GM23338 (cell line): ENCODE results near the gene TMBIM1. TPM values are rescaled to one million over a fixed set of nuclear protein-coding genes. Genes with fewer than 3 reads are reported as not detected.

Experiments
- ATAC-seq: fragments of 200-7000 bp; cut with Tn5 transposase; 3 replicates; pipeline ENCODE4 v1.9.1; 2020
- DNase-seq: peaks from one replicate; pipeline ENCODE4 v3.0.0-alpha.2; 2015; ENCODE audit warnings: low spot score
- H2AFZ ChIP-seq: fragments of 200-600 bp; sonication (generic); 2 replicates; pipeline ENCODE4 v1.8.0; 2016; ENCODE audit warnings: antibody characterized with exemption, mild to moderate bottlenecking, moderate library complexity
- H3F3A ChIP-seq: fragments of 200-600 bp; sonication (generic); replicated peaks from 2 replicates; pipeline ENCODE4 v1.8.0; 2017; ENCODE audit warnings: antibody characterized with exemption, mixed run types, low read depth
- H3K27ac ChIP-seq: fragments of 200-600 bp; sonication (generic); 2 replicates; pipeline ENCODE4 v1.6.1; 2016; ENCODE audit warnings: low read depth
- H3K27me3 ChIP-seq: fragments of 200-600 bp; sonication (generic); 2 replicates; pipeline ENCODE4 v1.8.0; 2016; ENCODE audit warnings: mild to moderate bottlenecking, mixed run types, moderate library complexity; ENCODE audit not compliant: insufficient read depth
- H3K36me3 ChIP-seq: fragments of 200-600 bp; sonication (generic); 2 replicates; pipeline ENCODE4 v1.8.0; 2016; ENCODE audit warnings: mild to moderate bottlenecking; ENCODE audit not compliant: insufficient read depth
- H3K4me1 ChIP-seq: fragments of 200-600 bp; sonication (generic); 2 replicates; pipeline ENCODE4 v1.8.0; 2016; ENCODE audit warnings: mild to moderate bottlenecking, moderate library complexity; ENCODE audit not compliant: insufficient read depth
- H3K4me2 ChIP-seq: fragments of 200-600 bp; sonication (generic); 2 replicates; pipeline ENCODE4 v1.7.1; 2017; ENCODE audit warnings: mixed run types
- H3K4me3 ChIP-seq: fragments of 200-600 bp; sonication (generic); 2 replicates; pipeline ENCODE4 v1.6.1; 2016; ENCODE audit warnings: mixed run types
- H3K79me2 ChIP-seq: fragments of 200-600 bp; sonication (generic); replicated peaks from 2 replicates; pipeline ENCODE4 v1.8.0; 2017; ENCODE audit warnings: mild to moderate bottlenecking; ENCODE audit not compliant: insufficient read depth
- H3K9me2 ChIP-seq: fragments of 200-600 bp; sonication (generic); 2 replicates; pipeline ENCODE4 v1.8.0; 2017; ENCODE audit not compliant: insufficient read depth
- H4K20me1 ChIP-seq: fragments of 200-600 bp; sonication (generic); replicated peaks from 2 replicates; pipeline ENCODE4 v1.8.0; 2017; ENCODE audit warnings: mild to moderate bottlenecking; ENCODE audit not compliant: insufficient read depth
- H3K27ac Mint-ChIP-seq: 2 replicates; pipeline ENCODE4 v1.8.0; 2020; ENCODE audit warnings: inconsistent platforms, mild to moderate bottlenecking, moderate library complexity, mixed read lengths
- H3K27me3 Mint-ChIP-seq: 3 replicates; pipeline ENCODE4 v1.8.0; 2022; ENCODE audit warnings: low read depth, mild to moderate bottlenecking, moderate library complexity, mixed read lengths, inconsistent platforms; ENCODE audit not compliant: insufficient read depth, poor library complexity
- H3K36me3 Mint-ChIP-seq: 3 replicates; pipeline ENCODE4 v1.8.0; 2021; ENCODE audit warnings: low read depth, mild to moderate bottlenecking, inconsistent platforms, moderate library complexity, mixed read lengths
- H3K4me1 Mint-ChIP-seq: 3 replicates; pipeline ENCODE4 v1.8.0; 2020; ENCODE audit warnings: mild to moderate bottlenecking, inconsistent platforms, mixed read lengths
- H3K4me3 Mint-ChIP-seq: 3 replicates; pipeline ENCODE4 v1.8.0; 2021; ENCODE audit warnings: moderate library complexity, mild to moderate bottlenecking, inconsistent platforms, mixed read lengths
- H3K9me3 Mint-ChIP-seq: 3 replicates; pipeline ENCODE4 v1.8.0; 2020; ENCODE audit warnings: moderate library complexity, mild to moderate bottlenecking, inconsistent platforms, mixed read lengths
- CREB1 ChIP-seq: fragments of 250-450 bp; sonication (Bioruptor Pico); IDR thresholded peaks from 2 replicates; pipeline ENCODE4 v1.5.0; 2020; ENCODE audit warnings: low read depth, mild to moderate bottlenecking, moderate library complexity
- CTCF ChIP-seq, 2 experiments: fragments of 200-600 bp in 1 of 2; sonication (generic) in 1 of 2; conservative IDR thresholded peaks; 2 replicates each; pipeline versions ENCODE4 v1.5.1 to v1.6.1; 2016 to 2017; ENCODE audit warnings: antibody characterized with exemption in 2 of 2, low read depth in 2 of 2, mild to moderate bottlenecking in 2 of 2, moderate library complexity in 1 of 2
- EZH2 ChIP-seq: fragments of 200-600 bp; sonication (generic); IDR thresholded peaks from one replicate; pipeline ENCODE4 v1.8.0; 2017; ENCODE audit warnings: antibody characterized with exemption, mild to moderate bottlenecking, low read depth; ENCODE audit not compliant: unreplicated experiment
- EZH2phosphoT487 ChIP-seq: fragments of 200-600 bp; sonication (generic); IDR thresholded peaks from one replicate; pipeline ENCODE4 v1.8.1; 2018; ENCODE audit warnings: antibody characterized with exemption; ENCODE audit not compliant: unreplicated experiment
- JUNB ChIP-seq: IDR thresholded peaks from one replicate; pipeline ENCODE4 v1.6.1; 2016; ENCODE audit warnings: antibody characterized with exemption; ENCODE audit not compliant: unreplicated experiment
- NANOG ChIP-seq: IDR thresholded peaks from 2 replicates; pipeline ENCODE4 v1.6.1; 2016; ENCODE audit warnings: antibody characterized with exemption, borderline replicate concordance
- POLR2AphosphoS5 ChIP-seq: IDR thresholded peaks from 2 replicates; pipeline ENCODE4 v1.6.1; 2016; ENCODE audit warnings: antibody characterized with exemption, low read depth
- STAT1 ChIP-seq: IDR thresholded peaks from one replicate; pipeline ENCODE4 v1.6.1; 2016; ENCODE audit warnings: antibody characterized with exemption; ENCODE audit not compliant: unreplicated experiment
- ZNF331 ChIP-seq: fragments of 250-450 bp; sonication (Bioruptor Pico); IDR thresholded peaks from 2 replicates; pipeline ENCODE4 v1.5.0; 2020; ENCODE audit warnings: low read depth, mild to moderate bottlenecking, moderate library complexity
- polyA plus RNA-seq: library from polyadenylated mRNA; unstranded; fragments of >200 nt; fragmentation: Nextera tagmentation; extraction: Ambion mirVana; gene quantifications from 2 replicates; pipeline ENCODE4 v1.2.1, GENCODE V29; 2016
- total RNA-seq: library from RNA; depleted of rRNA; stranded (reverse); fragments of >200 nt; shearing (Covaris generic); gene quantifications from 2 replicates; pipeline ENCODE4 v1.2.3, GENCODE V29; 2014
- TF ChIP-seq, protein P1 (sequence below): IDR thresholded peaks from one replicate; pipeline ENCODE4 v1.6.1; 2018; ENCODE audit warnings: antibody characterized with exemption; ENCODE audit not compliant: unreplicated experiment
- TF ChIP-seq, protein P2 (sequence below): IDR thresholded peaks from 2 replicates; pipeline ENCODE4 v1.6.1; 2016; ENCODE audit warnings: antibody characterized with exemption

Gene TMBIM1
- total and polyA plus RNA-seq, 2 experiments from 2014 or later, result 12.0 to 20.8 TPM

- H4K20me1 ChIP-seq, result peaks cover 9% of the 10 kb centered on the region; the same call in 1 of the 2 replicates
- no peaks in the 10 kb centered on the region for H3F3A ChIP-seq
- H3K9me3 Mint-ChIP-seq, result no peaks in the 10 kb centered on the region
Observed at GRCh38 chr2:218233543-218233942, 58.8 kb downstream of the TMBIM1 start.

More at GRCh38 chr2:218233543-218233942, 58.8 kb downstream of the TMBIM1 start:
- Mint-ChIP-seq H3K27me3 (no peaks in the 10 kb centered on the region), H3K4me3 (no peak overlapping the region), H3K27ac (no peak overlapping the region), H3K4me1 (no peaks in the 10 kb centered on the region), H3K36me3 (peaks cover 88% of the 10 kb centered on the region)
- Histone ChIP-seq H3K79me2 (peaks cover 13% of the 10 kb centered on the region), H3K27me3 (no peaks in the 10 kb centered on the region), H3K36me3 (peaks cover 63% of the 10 kb centered on the region), H2AFZ (no peak overlapping the region), H3K4me3 (no peak overlapping the region), H3K4me1 (no peaks in the 10 kb centered on the region), H3K27ac (no peak overlapping the region), H3K9me2 (no peaks in the 10 kb centered on the region), H3K4me2 (no peak overlapping the region)
- DNase-seq (no peak), ATAC-seq (no peak)
- no peak for TF ChIP-seq NANOG
- TF ChIP-seq ZNF331, result no peak
- no peak for TF ChIP-seq JUNB
- no peak for TF ChIP-seq STAT1
- no peak for TF ChIP-seq EZH2
- TF ChIP-seq CREB1, result no peak
- TF ChIP-seq, protein P1, sequence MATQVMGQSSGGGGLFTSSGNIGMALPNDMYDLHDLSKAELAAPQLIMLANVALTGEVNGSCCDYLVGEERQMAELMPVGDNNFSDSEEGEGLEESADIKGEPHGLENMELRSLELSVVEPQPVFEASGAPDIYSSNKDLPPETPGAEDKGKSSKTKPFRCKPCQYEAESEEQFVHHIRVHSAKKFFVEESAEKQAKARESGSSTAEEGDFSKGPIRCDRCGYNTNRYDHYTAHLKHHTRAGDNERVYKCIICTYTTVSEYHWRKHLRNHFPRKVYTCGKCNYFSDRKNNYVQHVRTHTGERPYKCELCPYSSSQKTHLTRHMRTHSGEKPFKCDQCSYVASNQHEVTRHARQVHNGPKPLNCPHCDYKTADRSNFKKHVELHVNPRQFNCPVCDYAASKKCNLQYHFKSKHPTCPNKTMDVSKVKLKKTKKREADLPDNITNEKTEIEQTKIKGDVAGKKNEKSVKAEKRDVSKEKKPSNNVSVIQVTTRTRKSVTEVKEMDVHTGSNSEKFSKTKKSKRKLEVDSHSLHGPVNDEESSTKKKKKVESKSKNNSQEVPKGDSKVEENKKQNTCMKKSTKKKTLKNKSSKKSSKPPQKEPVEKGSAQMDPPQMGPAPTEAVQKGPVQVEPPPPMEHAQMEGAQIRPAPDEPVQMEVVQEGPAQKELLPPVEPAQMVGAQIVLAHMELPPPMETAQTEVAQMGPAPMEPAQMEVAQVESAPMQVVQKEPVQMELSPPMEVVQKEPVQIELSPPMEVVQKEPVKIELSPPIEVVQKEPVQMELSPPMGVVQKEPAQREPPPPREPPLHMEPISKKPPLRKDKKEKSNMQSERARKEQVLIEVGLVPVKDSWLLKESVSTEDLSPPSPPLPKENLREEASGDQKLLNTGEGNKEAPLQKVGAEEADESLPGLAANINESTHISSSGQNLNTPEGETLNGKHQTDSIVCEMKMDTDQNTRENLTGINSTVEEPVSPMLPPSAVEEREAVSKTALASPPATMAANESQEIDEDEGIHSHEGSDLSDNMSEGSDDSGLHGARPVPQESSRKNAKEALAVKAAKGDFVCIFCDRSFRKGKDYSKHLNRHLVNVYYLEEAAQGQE, result no peak
- no peak for TF ChIP-seq CTCF (conservative IDR thresholded peaks at IDR 0.05; ENCODE audit: low read depth in 2 of 2)
- TF ChIP-seq, protein P2, sequence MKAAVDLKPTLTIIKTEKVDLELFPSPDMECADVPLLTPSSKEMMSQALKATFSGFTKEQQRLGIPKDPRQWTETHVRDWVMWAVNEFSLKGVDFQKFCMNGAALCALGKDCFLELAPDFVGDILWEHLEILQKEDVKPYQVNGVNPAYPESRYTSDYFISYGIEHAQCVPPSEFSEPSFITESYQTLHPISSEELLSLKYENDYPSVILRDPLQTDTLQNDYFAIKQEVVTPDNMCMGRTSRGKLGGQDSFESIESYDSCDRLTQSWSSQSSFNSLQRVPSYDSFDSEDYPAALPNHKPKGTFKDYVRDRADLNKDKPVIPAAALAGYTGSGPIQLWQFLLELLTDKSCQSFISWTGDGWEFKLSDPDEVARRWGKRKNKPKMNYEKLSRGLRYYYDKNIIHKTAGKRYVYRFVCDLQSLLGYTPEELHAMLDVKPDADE, result no peak
- no peak for TF ChIP-seq POLR2AphosphoS5
- no peak for TF ChIP-seq EZH2phosphoT487
